HG03066 (cell line): ENCODE measurements around the gene FIBIN.
"Not testable (repeated sequence)": the region's sequence is repeated elsewhere in the genome, so short reads cannot be mapped to it uniquely, and the experiment has no call there.

Experiments used
- ATAC-seq: cut with Tn5 transposase; IDR thresholded peaks from one replicate; pipeline ENCODE4 v1.9.1; 2021; ENCODE audit warnings: low read depth; ENCODE audit not compliant: unreplicated experiment

Gene FIBIN

GRCh38 chr11:26976389-26976788 is 17.5 kb upstream of the FIBIN start:
- no peak for ATAC-seq

GRCh38 chr11:26977209-26977608 is 16.7 kb upstream of the FIBIN start:
- not testable (repeated sequence) for ATAC-seq

GRCh38 chr11:26983645-26984044 is 10.3 kb upstream of the FIBIN start:
- ATAC-seq: no peak

GRCh38 chr11:26985470-26985869 is 8.4 kb upstream of the FIBIN start:
- ATAC-seq: no peak

GRCh38 chr11:26985943-26986342 is 8.0 kb upstream of the FIBIN start:
- ATAC-seq: no peak

GRCh38 chr11:26987272-26987671 is 6.6 kb upstream of the FIBIN start:
- ATAC-seq: no peak

GRCh38 chr11:26987731-26988130 is 6.2 kb upstream of the FIBIN start:
- no peak for ATAC-seq

GRCh38 chr11:26992031-26992541 is 1.8 kb upstream of the FIBIN start:
- no peak for ATAC-seq

GRCh38 chr11:26994631-26995095 is 751 bp downstream of the FIBIN start:
- no peak for ATAC-seq

GRCh38 chr11:26995701-26996460 is 2.0 kb downstream of the FIBIN start:
- ATAC-seq: no peak

- ATAC-seq: no peak
Measured at GRCh38 chr11:26997378-26997777, 3.5 kb downstream of the FIBIN start.

GRCh38 chr11:27001136-27001730 is 7.3 kb downstream of the FIBIN start:
- ATAC-seq: not testable (repeated sequence)

GRCh38 chr11:27002431-27002830 is 8.5 kb downstream of the FIBIN start:
- no peak for ATAC-seq

- no peak for ATAC-seq
Measured at GRCh38 chr11:27002838-27003237, 8.9 kb downstream of the FIBIN start.

GRCh38 chr11:27004103-27004502 is 10.2 kb downstream of the FIBIN start:
- ATAC-seq: no peak

- ATAC-seq: no peak
Measured at GRCh38 chr11:27008811-27009535, 15.1 kb downstream of the FIBIN start.

GRCh38 chr11:27011560-27012233 is 17.8 kb downstream of the FIBIN start:
- no peak for ATAC-seq

- no peak for ATAC-seq
Measured at GRCh38 chr11:27012234-27012921, 18.5 kb downstream of the FIBIN start.

- ATAC-seq: no peak
Measured at GRCh38 chr11:27013781-27014361, 20.0 kb downstream of the FIBIN start.
